SK-N-DZ (cell line): ENCODE data around the gene FAT3. TPM values are rescaled to one million over a fixed set of nuclear protein-coding genes. Genes with fewer than 3 reads are reported as not detected.

ENCODE experiments used
- DNase-seq: peaks from one replicate; pipeline ENCODE4 v3.0.0-alpha.2; 2015; ENCODE audit warnings: low spot score
- polyA plus RNA-seq, 2 experiments: library from polyadenylated mRNA; depleted of rRNA; stranded (reverse); fragments of >200 nt; gene quantifications; 2 replicates each; pipeline ENCODE4 v1.2.3, GENCODE V29; 2014

The FAT3 gene
- polyA plus RNA-seq (2014; cell fraction: cytosol; rRNA removed), result 8.7 and 9.5 TPM in 2 replicates
- 8.3 and 13.9 TPM in 2 replicates for polyA plus RNA-seq (2014; cell fraction: nucleus; rRNA removed)

DNA sequence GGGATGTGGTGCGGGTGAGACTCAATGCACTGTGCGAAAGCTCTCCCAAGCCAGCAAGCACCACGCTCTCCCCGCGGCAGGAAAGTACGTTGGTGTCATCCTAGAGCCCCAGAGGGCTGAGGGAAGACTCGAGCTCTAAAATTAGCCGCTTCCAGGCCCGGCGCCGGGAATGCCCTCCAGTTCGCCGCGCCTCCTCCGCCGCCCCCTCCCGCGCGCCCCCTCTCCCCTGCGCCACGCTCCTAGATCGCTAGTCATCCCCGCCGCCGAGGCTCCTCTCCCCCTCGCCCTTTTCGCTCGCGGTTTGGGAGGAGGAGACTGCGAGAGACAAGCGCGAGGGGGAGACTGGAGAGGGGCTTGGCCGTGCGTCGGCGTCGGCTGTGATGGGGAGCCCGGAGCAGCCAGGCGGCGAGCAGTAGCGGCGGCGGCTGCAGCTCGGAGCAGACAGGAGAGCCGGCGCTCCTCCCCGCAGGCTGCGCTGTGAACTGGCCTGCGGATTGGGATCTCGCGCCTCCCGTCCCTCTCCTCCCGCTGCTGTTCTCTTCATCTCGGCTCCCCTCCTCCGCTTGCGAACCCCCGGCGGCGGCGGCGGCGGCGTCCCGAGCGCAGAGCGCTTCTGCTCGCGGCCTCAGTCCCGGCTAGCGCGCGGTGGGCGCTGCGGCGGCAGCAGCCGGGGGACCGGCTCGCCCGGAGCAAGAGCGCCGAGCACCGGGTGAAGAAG lies at the start of gene FAT3:
Gene FAT3, plus strand, starts transcription at position 412 of the 718 bp plus-strand sequence. CDS start 127,295 bp downstream, outside the sequence.
- DNase-seq, result peak; percentile 94

GRCh38 chr11:92179017-92179670 lies 45.5 kb upstream of the FAT3 start:
- no peak for DNase-seq

GRCh38 chr11:92180226-92180625 lies 44.4 kb upstream of the FAT3 start:
- no peak for DNase-seq

- DNase-seq, result no peak
Measured at GRCh38 chr11:92180664-92181251, 43.9 kb upstream of the FAT3 start.

DNA sequence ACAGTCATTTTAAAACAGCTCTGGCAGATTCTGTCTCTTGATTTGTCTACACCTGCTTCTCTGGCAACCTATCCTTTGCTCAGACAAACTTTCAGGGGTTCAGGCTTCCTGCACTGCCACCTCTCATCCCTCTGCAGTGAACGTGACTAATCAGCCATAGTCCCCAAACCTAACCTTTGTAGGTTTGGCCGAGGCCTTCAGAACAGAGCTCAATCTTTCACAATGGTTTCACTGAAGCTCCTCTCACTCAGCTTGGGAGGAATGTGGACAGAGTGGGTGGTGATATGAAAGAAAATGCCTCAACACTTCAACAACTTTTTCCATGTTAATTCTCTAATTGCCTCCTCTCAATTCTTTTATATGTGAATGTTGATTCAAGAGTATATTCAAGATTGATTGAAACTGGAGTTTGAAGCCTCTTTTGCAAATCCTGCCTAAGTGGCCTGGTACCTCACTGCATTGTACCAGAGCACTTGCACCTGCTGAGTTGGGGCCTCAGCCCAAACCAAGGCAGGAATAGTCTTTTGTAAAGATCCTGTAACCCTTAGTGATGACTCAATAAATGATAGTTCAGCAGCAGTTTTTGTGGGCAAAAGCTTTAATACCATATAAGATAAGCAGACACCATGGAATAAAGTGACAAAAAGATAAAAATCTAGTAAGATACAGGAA lies 33.9 kb upstream of the FAT3 start:
- DNase-seq, result no peak

DNA sequence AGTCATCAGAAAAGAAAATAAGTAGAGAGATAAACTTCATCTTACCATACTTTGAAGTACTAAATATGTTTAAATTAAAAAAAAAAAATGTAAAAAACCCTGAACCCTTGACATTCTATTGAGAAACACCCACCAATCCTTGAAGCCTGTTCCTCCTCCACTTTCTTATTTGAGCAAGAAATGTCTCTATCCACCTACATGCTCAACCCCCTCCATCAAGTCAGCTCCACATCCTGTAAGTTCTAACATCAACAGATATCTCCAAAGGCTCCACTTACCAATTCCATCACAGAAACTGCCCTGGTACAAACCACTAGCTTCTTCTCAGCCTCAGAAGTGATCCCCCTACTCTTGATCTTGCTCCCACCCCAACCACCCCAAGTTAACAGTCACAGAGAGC lies 32.5 kb upstream of the FAT3 start:
- no peak for DNase-seq

GRCh38 chr11:92198268-92198667 lies 26.4 kb upstream of the FAT3 start:
- DNase-seq, result no peak

DNA sequence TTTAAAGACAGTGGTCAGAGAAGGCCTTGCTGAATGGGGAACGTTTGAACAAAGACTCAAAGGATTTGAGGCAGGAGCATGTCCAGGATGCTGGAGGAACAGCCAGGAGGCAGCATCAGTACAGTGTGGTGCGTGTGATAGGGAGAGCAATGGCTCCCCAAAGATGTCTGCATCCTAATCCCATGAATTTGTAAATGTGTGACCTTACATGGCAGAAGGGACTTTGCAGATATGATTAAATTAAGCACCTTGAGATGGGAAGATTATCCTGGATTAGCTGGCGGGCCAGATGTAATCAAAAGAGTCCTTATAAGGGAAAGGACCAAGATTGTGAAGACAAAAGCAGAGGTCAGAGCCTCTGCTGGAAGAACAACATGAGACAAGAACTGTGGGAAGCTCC lies 24.6 kb upstream of the FAT3 start:
- DNase-seq, result peak; percentile 94

- no peak for DNase-seq
Measured at GRCh38 chr11:92204731-92205130, 19.9 kb upstream of the FAT3 start.

DNA sequence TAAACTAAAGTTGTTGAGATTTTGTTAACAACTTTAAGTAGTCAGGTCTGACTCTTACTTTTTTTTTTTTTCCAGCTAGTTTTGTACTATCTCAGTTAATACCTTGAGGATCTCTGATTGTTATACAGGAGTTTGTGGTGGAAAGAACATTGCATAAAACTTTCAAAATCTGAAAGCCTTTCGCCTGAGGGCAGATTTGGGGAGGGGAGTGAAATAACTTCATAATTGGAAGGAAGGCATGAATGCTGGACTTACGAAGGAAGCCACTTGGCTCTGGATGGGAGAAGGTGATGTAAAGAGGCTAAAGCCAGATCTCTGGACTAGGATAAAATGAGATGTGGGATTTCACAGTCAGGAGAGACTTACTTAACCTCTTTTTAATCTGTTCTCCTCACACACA lies 18.2 kb upstream of the FAT3 start:
- no peak for DNase-seq

DNA sequence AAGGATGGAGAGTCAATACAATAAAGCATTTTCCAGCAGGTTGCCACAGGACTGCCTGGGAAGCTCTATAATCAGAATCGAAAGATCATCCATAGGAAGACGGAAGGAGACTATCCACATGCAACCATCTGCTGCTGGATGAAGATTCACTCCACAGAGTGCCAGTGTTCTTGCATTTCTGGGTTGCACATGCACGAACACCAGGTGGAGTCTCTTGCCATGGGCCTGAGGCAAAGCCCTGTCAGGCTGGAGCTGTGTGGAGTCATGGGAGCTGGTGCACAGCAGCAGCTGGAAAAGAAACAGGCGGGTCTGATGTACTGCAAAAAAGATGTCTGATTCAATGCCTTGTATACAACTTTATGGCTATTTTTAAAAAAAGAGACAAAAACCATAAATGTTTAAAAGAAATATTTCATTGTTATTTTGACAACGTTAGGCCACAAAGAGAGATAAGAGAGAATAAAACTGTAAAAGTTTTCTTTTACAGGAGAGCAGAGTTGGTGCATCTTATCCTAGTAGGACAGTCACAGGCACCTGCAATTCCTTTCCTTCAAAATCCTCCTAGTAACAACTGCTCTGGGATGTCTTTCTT lies 12.9 kb upstream of the FAT3 start:
- DNase-seq, result peak; percentile 85

DNA sequence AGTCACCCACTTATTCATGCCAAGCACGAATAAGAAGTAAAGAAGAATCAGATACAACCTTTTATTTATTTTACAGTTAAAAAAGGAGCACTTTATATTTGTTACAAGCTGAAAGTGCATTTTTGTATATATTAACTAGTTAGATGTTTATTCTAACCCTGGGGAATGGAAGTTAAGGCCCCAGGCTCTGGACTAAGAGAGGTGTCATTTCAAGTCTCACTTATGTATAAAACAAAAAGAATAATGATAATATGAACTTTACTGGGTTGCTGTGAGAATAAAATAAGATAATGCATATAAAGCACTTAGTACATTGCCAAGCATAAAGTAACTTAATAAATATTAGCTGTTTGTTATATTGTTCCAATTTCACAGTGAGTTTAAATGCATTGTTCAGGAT lies 12.1 kb upstream of the FAT3 start:
- DNase-seq, result no peak

DNA sequence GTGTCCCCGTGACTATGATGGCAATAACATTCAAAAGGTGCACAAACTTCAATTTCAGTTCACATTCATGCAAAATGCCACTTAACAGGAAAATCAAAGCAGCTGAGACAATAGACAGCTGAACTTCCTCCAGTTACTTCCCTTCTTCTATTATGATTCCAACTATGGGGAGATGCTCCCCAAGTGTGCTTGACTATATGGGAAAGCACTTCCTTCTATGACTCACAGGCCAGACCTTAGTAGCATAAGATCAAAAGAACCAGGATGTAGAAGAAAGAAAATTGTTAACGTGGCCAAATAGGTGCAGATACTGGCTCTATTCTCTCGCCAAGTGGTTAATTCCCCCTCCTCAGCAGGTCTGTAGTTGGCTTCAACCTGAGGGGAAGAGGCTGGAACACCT lies 7.8 kb upstream of the FAT3 start:
- DNase-seq, result no peak

GRCh38 chr11:92219476-92219875 lies 5.1 kb upstream of the FAT3 start:
- no peak for DNase-seq

- DNase-seq, result no peak
Measured at GRCh38 chr11:92222701-92223100, 1.9 kb upstream of the FAT3 start.

GRCh38 chr11:92224054-92224406 lies 588 bp upstream of the FAT3 start:
- no peak for DNase-seq

GRCh38 chr11:92225125-92225567 lies 528 bp downstream of the FAT3 start:
- DNase-seq, result peak; percentile 71

- peak; percentile 90 for DNase-seq
Measured at GRCh38 chr11:92225568-92226330, 1.1 kb downstream of the FAT3 start.

DNA sequence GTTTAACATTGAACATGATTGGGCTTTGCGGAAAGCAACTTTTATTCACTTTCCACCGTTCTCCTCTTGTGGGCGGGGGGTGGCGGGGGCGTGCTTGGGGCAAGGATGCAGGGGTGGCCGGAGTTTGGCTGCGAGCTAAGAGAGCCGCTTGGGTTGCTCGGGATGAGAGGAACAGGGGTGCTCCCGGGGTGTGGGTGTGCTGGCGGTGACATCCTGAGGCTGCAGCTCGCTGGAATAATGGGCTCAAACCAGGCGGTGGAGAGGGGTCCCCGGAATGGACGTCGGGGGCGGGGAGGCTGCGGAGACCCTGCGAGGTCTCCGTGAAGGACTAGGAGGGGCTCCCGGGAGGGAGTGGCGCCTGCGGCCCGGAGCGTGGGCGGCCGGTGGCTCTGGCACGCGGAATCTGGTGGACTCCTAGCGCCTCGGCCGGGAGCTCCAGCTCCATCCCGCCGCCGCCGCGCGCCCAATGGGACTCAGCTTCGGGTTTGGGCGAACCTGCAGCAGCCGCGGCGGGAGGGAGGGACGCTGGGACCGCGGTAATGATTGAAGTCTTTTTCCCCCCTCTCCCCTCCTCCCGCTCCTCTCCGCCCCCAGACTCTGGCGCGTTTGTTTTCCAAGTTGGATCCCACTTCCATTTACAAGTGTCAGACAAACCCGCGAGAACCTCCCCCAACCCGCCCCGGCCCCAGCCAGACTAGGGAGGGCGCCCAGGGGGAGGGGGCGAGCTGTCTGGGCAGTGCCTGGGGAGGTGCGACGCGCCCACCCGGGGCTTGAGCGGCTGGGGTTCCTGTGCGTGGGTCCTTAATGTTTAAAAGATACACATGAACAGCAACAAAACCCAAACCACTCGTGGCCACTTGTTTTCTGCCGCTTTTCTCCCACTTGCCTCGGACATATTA lies 2.0 kb downstream of the FAT3 start:
- peak; percentile 79 for DNase-seq

GRCh38 chr11:92227230-92227814 lies 2.7 kb downstream of the FAT3 start:
- DNase-seq, result peak; percentile 77
